Dermis lymphatic vessel endothelial cell (primary cell): ENCODE results near the gene SNX12. TPM values are rescaled to one million over a fixed set of nuclear protein-coding genes. Genes with fewer than 3 reads are reported as not detected.

Source experiments
- total RNA-seq: library from RNA; depleted of rRNA; stranded (reverse); fragments of >200 nt; gene quantifications from 2 replicates; pipeline ENCODE4 v1.2.1, GENCODE V29; 2014

SNX12 gene
- 72.8 and 106 TPM in 2 replicates for total RNA-seq

GRCh38 chrX:71068044-71068918 lies at the start of gene SNX12:
TSS of gene SNX12 (minus strand) at chrX:71068334. CDS start at chrX:71068306, 28 bp downstream.

DNA sequence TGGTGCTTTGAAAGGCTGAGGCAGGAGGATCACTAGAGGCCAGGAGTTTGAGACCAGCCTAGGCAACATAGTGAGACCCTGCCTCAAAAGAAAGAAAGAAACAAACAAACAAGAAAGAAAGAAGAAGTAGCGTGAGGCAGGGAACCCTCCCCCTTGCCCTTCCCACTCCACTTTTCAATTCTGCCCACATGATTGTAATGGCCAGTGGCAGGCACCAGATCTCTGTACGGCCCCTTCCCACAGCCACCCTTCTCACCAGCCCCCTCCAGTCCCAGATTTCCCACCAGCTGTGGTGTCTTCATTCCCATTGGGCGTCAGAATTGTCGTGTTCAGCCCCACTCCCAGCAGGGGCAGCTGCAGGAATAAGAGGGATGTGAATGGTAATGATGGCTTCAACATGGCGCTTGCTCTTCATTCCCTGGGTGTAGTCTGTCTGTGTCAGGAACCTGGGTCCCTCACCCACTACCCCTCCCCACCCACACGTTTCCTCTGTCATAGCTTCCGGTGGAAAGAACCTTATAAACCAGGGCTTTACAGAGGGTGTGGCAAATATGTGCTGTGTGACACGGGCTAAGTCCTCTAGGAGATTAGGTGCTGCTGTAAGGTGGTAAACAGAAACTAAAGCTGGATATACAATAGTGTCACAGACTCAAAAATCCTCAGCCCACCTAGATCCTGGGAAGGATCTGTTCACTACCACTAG lies 43.2 kb upstream of the SNX12 start, which contains the start of gene IL2RG:
Gene IL2RG, minus strand, starts transcription at position 437 of the 703 bp plus-strand sequence. Its CDS starts 38 bp downstream, at position 399.

GRCh38 chrX:71106427-71106826 lies 38.3 kb upstream of the SNX12 start, which contains the start of gene CXorf65:
TSS of gene CXorf65 (minus strand) at chrX:71106740. CDS start at chrX:71106556, 184 bp downstream.

DNA sequence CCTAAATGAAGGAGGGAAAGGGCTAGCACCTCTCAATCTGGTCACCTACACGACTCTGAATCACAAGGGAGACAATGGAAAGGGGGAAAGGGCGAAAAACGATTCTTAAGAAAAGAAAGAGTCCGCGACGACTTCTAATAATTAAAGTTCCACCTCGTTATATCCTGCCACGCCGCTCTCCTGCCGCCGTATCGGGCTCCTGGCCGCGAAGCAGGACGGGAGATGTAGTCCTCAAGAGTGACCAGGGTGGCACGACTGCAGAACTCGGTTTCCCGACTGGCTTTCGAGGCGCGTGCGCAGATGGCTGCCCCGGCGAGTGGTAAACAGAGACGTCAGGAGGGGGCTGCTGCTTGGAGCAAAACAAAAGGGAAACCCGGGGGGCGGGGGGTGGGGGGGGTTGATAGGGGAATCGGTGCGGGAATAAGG lies 27.4 kb upstream of the SNX12 start, which contains the start of gene FOXO4:
Gene FOXO4, plus strand, starts transcription at position 297 of the 426 bp plus-strand sequence. CDS start 678 bp downstream, outside the sequence.

Other genes starting within 250 kb of the SNX12 start
- not detected in 2 replicates for gene TEX11, start 159.6 kb downstream of the SNX12 start, total RNA-seq
- not detected in 2 replicates for gene SLC7A3, start 137.2 kb downstream of the SNX12 start, total RNA-seq
- gene FOXO4, start 27.5 kb upstream of the SNX12 start, total RNA-seq, result 10.7 and 14.4 TPM in 2 replicates
- gene CXorf65, start 38.4 kb upstream of the SNX12 start, total RNA-seq, result not detected in 2 replicates
- 0.34 TPM in 1 of 2 replicates, not detected in the other for gene IL2RG, start 43.2 kb upstream of the SNX12 start, total RNA-seq
- 26.5 and 37.1 TPM in 2 replicates for gene MED12, start 50.3 kb upstream of the SNX12 start, total RNA-seq
- gene NLGN3, start 76.5 kb upstream of the SNX12 start, total RNA-seq, result under 0.01 and 0.09 TPM in 2 replicates
- not detected in 2 replicates for gene GJB1, start 154.9 kb upstream of the SNX12 start, total RNA-seq
- gene ZMYM3, start 185.8 kb upstream of the SNX12 start, total RNA-seq, result 8.3 and 11.6 TPM in 2 replicates
- 340 and 450 TPM in 2 replicates for gene NONO, start 215.3 kb upstream of the SNX12 start, total RNA-seq
- 0.33 and 0.77 TPM in 2 replicates for gene ITGB1BP2, start 233.4 kb upstream of the SNX12 start, total RNA-seq